Gastroesophageal sphincter (tissue), 4 donors: ENCODE results near the gene MOB1B. TPM values are rescaled to one million over a fixed set of nuclear protein-coding genes. Genes with fewer than 3 reads are reported as not detected.
"Not testable (repeated sequence)": the region's sequence is repeated elsewhere in the genome, so short reads cannot be mapped to it uniquely, and the experiment has no call there.

Experiments used
- ATAC-seq: fragments of 150-250 bp; one replicate; pipeline ENCODE4 v1.9.1; 2016; ENCODE audit warnings: mild to moderate bottlenecking, moderate library complexity
- H3K27ac ChIP-seq, 4 donors: fragments of 200-600 bp; sonication (generic) in 3 of 4; 1 replicate in 3 of 4; 2 replicates in 1 of 4; pipeline ENCODE4 v1.5.1; 2016 to 2019
- H3K27me3 ChIP-seq: fragments of 200-600 bp; sonication (generic); one replicate; pipeline ENCODE4 v1.5.1; 2019
- H3K36me3 ChIP-seq, 2 donors: fragments of 200-600 bp; sonication (generic); one replicate each; pipeline ENCODE4 v1.5.1; 2019; ENCODE audit warnings: control low read depth in 1 of 2
- H3K4me1 ChIP-seq, 3 donors: fragments of 200-600 bp; sonication (generic); 1 replicate in 2 of 3; 2 replicates in 1 of 3; pipeline ENCODE4 v1.5.1; 2016 to 2019; ENCODE audit warnings: control low read depth in 2 of 3
- H3K4me3 ChIP-seq, 2 donors: fragments of 200-600 bp; sonication (generic); one replicate each; pipeline ENCODE4 v1.5.1; 2019; ENCODE audit warnings: mild to moderate bottlenecking in 1 of 2, moderate library complexity in 1 of 2
- H3K9me3 ChIP-seq, 3 donors: fragments of 200-600 bp; sonication (generic); one replicate each; pipeline ENCODE4 v1.5.1; 2017 to 2019; ENCODE audit warnings: control low read depth in 2 of 3
- EP300 ChIP-seq: sonication (generic); formaldehyde crosslinking; IDR thresholded peaks from one replicate; pipeline ENCODE4 v1.6.1; 2017; ENCODE audit warnings: antibody characterized with exemption, mild to moderate bottlenecking
- POLR2A ChIP-seq, 2 donors: fragments of 450-650 bp; IDR thresholded peaks; one replicate each; pipeline ENCODE4 v1.6.1; 2017; ENCODE audit warnings: antibody characterized with exemption in 2 of 2, mild to moderate bottlenecking in 2 of 2, moderate library complexity in 1 of 2
- POLR2AphosphoS5 ChIP-seq: sonication (generic); formaldehyde crosslinking; IDR thresholded peaks from one replicate; pipeline ENCODE4 v1.6.1; 2017; ENCODE audit warnings: antibody characterized with exemption
- WGBS, 2 donors: methylation state at CpG; one replicate each; pipeline ENCODE4 v1.1.5; 2018; ENCODE audit warnings: low coverage in 1 of 2; 5-methylcytosine and 5-hydroxymethylcytosine counted together
- total RNA-seq, 4 donors: library from RNA; depleted of rRNA; stranded (reverse); fragments of >200 nt; gene quantifications; one replicate each; pipeline ENCODE4 v1.1.0, GENCODE V29; 2016
- TF ChIP-seq, protein P1 (sequence below), 4 experiments: fragments of 200-600 bp in 2 of 4; fragments of 450-650 bp in 2 of 4; sonication (generic) in 1 of 4; IDR thresholded peaks; one replicate each; pipeline ENCODE4 v1.5.1; 2017 to 2019; ENCODE audit warnings: antibody characterized with exemption in 4 of 4, mild to moderate bottlenecking in 2 of 4, moderate library complexity in 2 of 4

The MOB1B gene
- total RNA-seq, 4 donors from 2014 or later, result 19.6 to 31.5 (median 26.2) TPM

GRCh38 chr4:70885174-70885573 lies 17.0 kb upstream of the MOB1B start:
- ATAC-seq, result no peak
- WGBS, 2 donors, result 46% methylated on average over 6 of the region's 6 CpGs; no CpG with 5 or more reads in 1 of the 2 donors

DNA sequence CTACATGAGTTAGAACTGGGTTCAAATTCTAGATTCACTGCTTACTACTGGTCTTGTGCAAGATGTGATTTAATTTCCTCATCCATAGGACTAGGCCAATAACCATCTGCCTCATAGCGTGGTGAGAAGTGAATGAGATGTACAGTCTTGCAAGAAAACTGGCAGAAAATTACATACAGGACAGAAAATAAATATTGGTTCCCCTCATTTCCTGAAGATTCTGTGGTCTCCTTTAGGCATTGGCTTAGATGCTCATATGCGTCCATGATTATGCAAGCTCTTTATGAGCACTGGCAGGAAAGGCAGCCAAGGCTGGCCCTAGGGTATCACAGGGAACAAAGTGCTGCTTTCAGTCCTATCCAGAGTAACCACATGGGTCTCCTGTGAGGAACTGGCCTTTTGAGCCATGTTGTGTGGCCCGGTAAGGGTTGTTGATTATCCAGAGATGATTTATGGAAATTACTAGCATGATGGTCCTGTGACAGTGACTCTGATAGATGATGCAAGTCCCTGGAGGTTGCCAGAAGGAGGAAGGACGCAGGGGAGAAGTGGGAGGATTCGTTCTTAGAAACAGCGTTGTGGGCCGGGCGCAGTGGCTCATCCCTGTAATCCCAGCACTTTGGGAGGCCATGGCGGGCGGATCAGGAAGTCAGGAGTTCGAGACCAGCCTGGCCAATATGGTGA lies 9.9 kb upstream of the MOB1B start:
- TF ChIP-seq, protein P1, sequence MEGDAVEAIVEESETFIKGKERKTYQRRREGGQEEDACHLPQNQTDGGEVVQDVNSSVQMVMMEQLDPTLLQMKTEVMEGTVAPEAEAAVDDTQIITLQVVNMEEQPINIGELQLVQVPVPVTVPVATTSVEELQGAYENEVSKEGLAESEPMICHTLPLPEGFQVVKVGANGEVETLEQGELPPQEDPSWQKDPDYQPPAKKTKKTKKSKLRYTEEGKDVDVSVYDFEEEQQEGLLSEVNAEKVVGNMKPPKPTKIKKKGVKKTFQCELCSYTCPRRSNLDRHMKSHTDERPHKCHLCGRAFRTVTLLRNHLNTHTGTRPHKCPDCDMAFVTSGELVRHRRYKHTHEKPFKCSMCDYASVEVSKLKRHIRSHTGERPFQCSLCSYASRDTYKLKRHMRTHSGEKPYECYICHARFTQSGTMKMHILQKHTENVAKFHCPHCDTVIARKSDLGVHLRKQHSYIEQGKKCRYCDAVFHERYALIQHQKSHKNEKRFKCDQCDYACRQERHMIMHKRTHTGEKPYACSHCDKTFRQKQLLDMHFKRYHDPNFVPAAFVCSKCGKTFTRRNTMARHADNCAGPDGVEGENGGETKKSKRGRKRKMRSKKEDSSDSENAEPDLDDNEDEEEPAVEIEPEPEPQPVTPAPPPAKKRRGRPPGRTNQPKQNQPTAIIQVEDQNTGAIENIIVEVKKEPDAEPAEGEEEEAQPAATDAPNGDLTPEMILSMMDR (IDR thresholded peaks at IDR 0.05), result no peak
- TF ChIP-seq EP300, result no peak
- no peak for TF ChIP-seq POLR2AphosphoS5
- TF ChIP-seq POLR2A (IDR thresholded peaks at IDR 0.05), result no peak
- ATAC-seq, result peak; percentile 66
- no peak overlapping the region for H3K27ac ChIP-seq
- H3K4me1 ChIP-seq, result peaks cover 3 to 18% (median 4%) of the 10 kb centered on the region in 3 donors
- H3K4me3 ChIP-seq, result no peak overlapping the region
- H3K27me3 ChIP-seq, result no peaks in the 10 kb centered on the region
- 77 to 90% methylated on average over 10 of the region's 11 CpGs for WGBS, 2 donors
- no peaks in the 10 kb centered on the region for H3K36me3 ChIP-seq
- no peaks in the 10 kb centered on the region for H3K9me3 ChIP-seq

More at GRCh38 chr4:70885174-70885573, 17.0 kb upstream of the MOB1B start:
- H3K4me3 ChIP-seq, result no peak overlapping the region
- H3K27ac ChIP-seq, result no peak overlapping the region
- H3K4me1 ChIP-seq, result no peaks in the 10 kb centered on the region
- no peaks in the 10 kb centered on the region for H3K27me3 ChIP-seq
- no peak for TF ChIP-seq POLR2AphosphoS5
- no peak for TF ChIP-seq POLR2A (IDR thresholded peaks at IDR 0.05)
- TF ChIP-seq, protein P1 (IDR thresholded peaks at IDR 0.05), result no peak
- no peak for TF ChIP-seq EP300
- H3K36me3 ChIP-seq, result no peaks in the 10 kb centered on the region
- H3K9me3 ChIP-seq, result no peaks in the 10 kb centered on the region

DNA sequence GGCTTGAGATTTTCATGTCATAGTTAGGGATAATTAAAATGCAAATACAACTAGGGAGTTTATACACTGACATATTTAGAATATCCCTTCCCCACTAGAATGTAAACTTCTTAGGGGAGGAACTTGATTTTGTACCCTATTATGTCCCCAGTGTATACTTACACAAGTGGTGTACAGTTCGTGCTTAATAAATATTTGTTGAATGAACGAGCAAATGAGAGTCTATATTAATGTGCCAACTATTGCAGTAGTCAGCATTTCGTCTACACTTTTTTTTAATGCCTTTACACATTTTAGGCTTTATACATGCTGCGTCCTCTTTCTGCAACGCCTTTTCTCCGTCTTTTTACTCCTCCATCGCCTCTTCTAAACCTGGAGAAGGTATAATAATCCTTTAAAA lies 8.4 kb upstream of the MOB1B start:
- H3K4me3 ChIP-seq, result no peak overlapping the region
- peaks cover 3 to 18% (median 4%) of the 10 kb centered on the region in 3 donors for H3K4me1 ChIP-seq
- no peak for ATAC-seq
- no peaks in the 10 kb centered on the region for H3K36me3 ChIP-seq
- no peaks in the 10 kb centered on the region for H3K27me3 ChIP-seq
- 60 to 67% methylated on average over 7 of the region's 7 CpGs for WGBS, 2 donors
- H3K27ac ChIP-seq, result no peak overlapping the region
- H3K9me3 ChIP-seq, result no peaks in the 10 kb centered on the region
- TF ChIP-seq, protein P1 (IDR thresholded peaks at IDR 0.05), result no peak
- no peak for TF ChIP-seq POLR2AphosphoS5

- no peaks in the 10 kb centered on the region for H3K9me3 ChIP-seq
- TF ChIP-seq EP300, result no peak
- TF ChIP-seq, protein P1 (IDR thresholded peaks at IDR 0.05), result no peak
- TF ChIP-seq POLR2A (IDR thresholded peaks at IDR 0.05), result no peak
- no peak for TF ChIP-seq POLR2AphosphoS5
- no peak for ATAC-seq
- H3K36me3 ChIP-seq, result no peaks in the 10 kb centered on the region
- H3K27me3 ChIP-seq, result no peaks in the 10 kb centered on the region
- peak overlapping the region in 2 of 4 donors; percentile 43 to 62 for H3K27ac ChIP-seq
- WGBS, 2 donors, result 23 to 26% methylated on average over 2 of the region's 2 CpGs
- no peak overlapping the region for H3K4me3 ChIP-seq
- peaks cover 3 to 18% (median 4%) of the 10 kb centered on the region in 3 donors for H3K4me1 ChIP-seq
These were observed 6.8 kb upstream of the MOB1B start for GRCh38 chr4:70895405-70895804.

- TF ChIP-seq POLR2AphosphoS5 (no peak), POLR2A (IDR thresholded peaks at IDR 0.05) (no peak), EP300 (no peak)
- TF ChIP-seq, protein P1 (IDR thresholded peaks at IDR 0.05), result no peak
These were observed 6.2 kb upstream of the MOB1B start for GRCh38 chr4:70895811-70896491.

DNA sequence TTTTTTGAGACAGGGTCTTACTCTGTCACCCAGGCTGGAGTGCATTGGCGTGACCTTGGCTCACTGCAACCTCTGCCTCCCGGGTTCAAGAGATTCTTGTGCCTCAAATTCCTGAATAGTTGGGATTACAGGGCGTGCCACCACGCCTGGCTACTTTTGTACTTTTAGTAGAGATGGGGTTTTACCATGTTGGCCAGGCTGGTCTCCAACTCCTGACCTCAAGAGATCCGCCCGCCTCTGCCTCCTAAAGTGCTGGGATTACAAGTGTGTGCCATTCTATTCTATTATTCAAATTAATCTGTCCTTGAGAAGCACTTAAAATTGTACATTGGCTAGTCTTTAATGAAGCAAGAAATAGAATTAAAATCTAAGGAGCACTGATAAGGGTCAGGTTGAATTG lies 3.6 kb upstream of the MOB1B start:
- not testable (repeated sequence) for H3K36me3 ChIP-seq, H3K9me3 ChIP-seq, H3K27ac ChIP-seq, H3K27me3 ChIP-seq, H3K4me3 ChIP-seq, ATAC-seq
- 91% methylated on average over 5 of the region's 6 CpGs; no CpG with 5 or more reads in 1 of the 2 donors for WGBS, 2 donors
- peaks cover 3 to 35% (median 4%) of the 10 kb centered on the region in 3 donors for H3K4me1 ChIP-seq

More at GRCh38 chr4:70895811-70896491, 6.2 kb upstream of the MOB1B start:
- no peak overlapping the region for H3K4me3 ChIP-seq
- no peaks in the 10 kb centered on the region for H3K9me3 ChIP-seq
- peaks cover 3 to 21% (median 4%) of the 10 kb centered on the region in 3 donors for H3K4me1 ChIP-seq
- peak overlapping the region in 2 of 4 donors; percentile 43 to 62 for H3K27ac ChIP-seq
- 16 to 39% methylated on average over 3 to 5 of the region's 5 CpGs for WGBS, 2 donors
- no peaks in the 10 kb centered on the region for H3K27me3 ChIP-seq
- no peaks in the 10 kb centered on the region for H3K36me3 ChIP-seq
- ATAC-seq, result no peak
